Tibial artery (tissue), 4 donors: ENCODE data around the gene GINS1.

Experiments used
- DNase-seq, 2 donors: peaks; one replicate each; pipeline ENCODE4 v3.0.0-alpha.2; 2019
- H3K27ac ChIP-seq, 2 donors: fragments of 200-600 bp; sonication (generic) in 1 of 2; 1 replicate in 1 of 2; 2 replicates in 1 of 2; pipeline ENCODE4 v1.5.1; 2018 to 2019; ENCODE audit warnings: mild to moderate bottlenecking in 1 of 2
- H3K27me3 ChIP-seq, 2 donors: fragments of 200-600 bp; sonication (generic) in 1 of 2; one replicate each; pipeline versions ENCODE4 v1.5.1 to v1.6.0; 2016 to 2019
- H3K36me3 ChIP-seq, 3 donors: fragments of 200-600 bp; sonication (generic) in 2 of 3; one replicate each; pipeline ENCODE4 v1.5.1; 2016 to 2019; ENCODE audit warnings: mild to moderate bottlenecking in 2 of 3
- H3K4me1 ChIP-seq, 4 donors: fragments of 200-600 bp; sonication (generic) in 2 of 4; 1 replicate in 3 of 4; 2 replicates in 1 of 4; pipeline ENCODE4 v1.5.1; 2016 to 2019
- H3K4me3 ChIP-seq, 2 donors: fragments of 200-600 bp; sonication (generic) in 1 of 2; 1 replicate in 1 of 2; 2 replicates in 1 of 2; pipeline ENCODE4 v1.5.1; 2018 to 2019; ENCODE audit warnings: mild to moderate bottlenecking in 2 of 2
- H3K9me3 ChIP-seq, 3 donors: fragments of 200-600 bp; sonication (generic) in 1 of 3; one replicate each; pipeline ENCODE4 v1.5.1; 2016 to 2019
- intact Hi-C: fragments of 100-400 bp; cut with DNase I; formaldehyde crosslinking; loops from one replicate; pipeline ENCODE4 v1.15.0; 2023; ENCODE audit warnings: low total_unique reads
- TF ChIP-seq, protein P1 (sequence below), 2 experiments: fragments of 200-600 bp in 1 of 2; fragments of 450-650 bp in 1 of 2; IDR thresholded peaks; one replicate each; pipeline ENCODE4 v1.5.1; 2017 to 2019; ENCODE audit warnings: antibody characterized with exemption in 2 of 2, mild to moderate bottlenecking in 1 of 2, moderate library complexity in 1 of 2

Gene GINS1

DNA sequence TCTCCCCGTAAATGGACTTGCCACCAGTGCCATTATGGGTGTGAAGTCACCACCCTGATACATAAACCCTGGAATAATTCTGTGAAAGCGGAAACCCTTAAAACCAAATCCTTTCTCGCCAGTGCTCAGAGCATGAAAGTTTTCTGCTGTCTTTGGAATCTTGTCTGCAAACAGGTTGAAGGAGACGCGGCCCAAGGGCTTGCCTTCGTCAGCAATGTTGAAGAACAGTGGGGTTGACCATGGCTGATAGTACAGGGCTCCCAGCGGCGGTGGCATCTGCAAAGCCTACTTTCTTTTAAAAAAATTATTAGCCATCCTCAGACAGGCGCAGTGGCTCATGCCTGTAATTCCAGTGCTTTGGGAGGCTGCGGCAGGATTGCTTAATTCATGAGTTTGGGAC, 38.9 kb upstream of the GINS1 start:
- TF ChIP-seq, protein P1, sequence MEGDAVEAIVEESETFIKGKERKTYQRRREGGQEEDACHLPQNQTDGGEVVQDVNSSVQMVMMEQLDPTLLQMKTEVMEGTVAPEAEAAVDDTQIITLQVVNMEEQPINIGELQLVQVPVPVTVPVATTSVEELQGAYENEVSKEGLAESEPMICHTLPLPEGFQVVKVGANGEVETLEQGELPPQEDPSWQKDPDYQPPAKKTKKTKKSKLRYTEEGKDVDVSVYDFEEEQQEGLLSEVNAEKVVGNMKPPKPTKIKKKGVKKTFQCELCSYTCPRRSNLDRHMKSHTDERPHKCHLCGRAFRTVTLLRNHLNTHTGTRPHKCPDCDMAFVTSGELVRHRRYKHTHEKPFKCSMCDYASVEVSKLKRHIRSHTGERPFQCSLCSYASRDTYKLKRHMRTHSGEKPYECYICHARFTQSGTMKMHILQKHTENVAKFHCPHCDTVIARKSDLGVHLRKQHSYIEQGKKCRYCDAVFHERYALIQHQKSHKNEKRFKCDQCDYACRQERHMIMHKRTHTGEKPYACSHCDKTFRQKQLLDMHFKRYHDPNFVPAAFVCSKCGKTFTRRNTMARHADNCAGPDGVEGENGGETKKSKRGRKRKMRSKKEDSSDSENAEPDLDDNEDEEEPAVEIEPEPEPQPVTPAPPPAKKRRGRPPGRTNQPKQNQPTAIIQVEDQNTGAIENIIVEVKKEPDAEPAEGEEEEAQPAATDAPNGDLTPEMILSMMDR (IDR thresholded peaks at IDR 0.05), result no peak
- no peak for DNase-seq
- H3K9me3 ChIP-seq, result no peaks in the 10 kb centered on the region
- H3K36me3 ChIP-seq, result no peaks in the 10 kb centered on the region
- H3K27ac ChIP-seq, result no peak overlapping the region
- no peaks in the 10 kb centered on the region for H3K4me1 ChIP-seq
- H3K4me3 ChIP-seq, result no peak overlapping the region
- H3K27me3 ChIP-seq, result no peaks in the 10 kb centered on the region
- intact Hi-C loops, result no loop called here

DNA sequence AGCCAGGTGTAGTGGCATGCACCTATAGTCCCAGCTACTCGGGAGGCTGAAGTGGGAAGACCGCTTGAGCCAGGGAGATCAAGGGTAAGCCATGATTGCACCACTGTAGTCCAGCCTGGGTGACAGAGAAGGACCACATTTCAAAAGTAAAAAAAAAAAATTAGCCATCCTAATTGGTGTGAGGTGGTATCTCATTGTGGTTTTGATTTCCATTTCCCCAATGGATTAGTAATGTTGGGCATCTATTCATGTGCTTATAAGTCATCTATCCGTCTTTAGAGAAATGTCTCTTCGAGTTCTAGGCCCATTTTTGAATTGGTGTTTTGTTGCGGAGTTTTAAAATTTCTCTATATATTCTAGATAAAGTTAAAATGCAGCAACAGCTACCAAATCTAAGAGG, 38.5 kb upstream of the GINS1 start:
- TF ChIP-seq, protein P1 (IDR thresholded peaks at IDR 0.05), result no peak
- Histone ChIP-seq H3K27ac (no peak overlapping the region), H3K36me3 (no peaks in the 10 kb centered on the region), H3K9me3 (no peaks in the 10 kb centered on the region), H3K27me3 (no peaks in the 10 kb centered on the region), H3K4me3 (no peak overlapping the region), H3K4me1 (no peaks in the 10 kb centered on the region)
- DNase-seq, result no peak
- intact Hi-C loops, result no loop called here

DNA sequence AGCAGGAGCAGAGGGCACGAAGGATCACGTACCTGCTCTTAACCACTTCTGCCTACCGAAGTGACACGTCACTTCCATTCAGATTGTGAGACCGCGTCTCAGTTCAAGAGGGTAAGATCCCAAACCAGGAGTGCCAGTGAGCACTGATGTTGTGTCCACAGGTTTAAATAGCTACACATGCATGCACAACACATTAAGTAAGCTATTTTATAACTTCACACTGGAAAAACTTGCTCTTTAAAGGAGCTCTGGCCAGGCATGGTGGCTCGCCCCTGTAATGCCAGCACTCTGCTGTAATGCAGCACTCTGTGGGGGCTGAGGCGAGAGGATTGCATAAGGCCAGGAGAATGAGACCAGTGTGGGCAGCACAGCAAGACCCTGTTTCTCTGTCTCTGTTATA, 37.9 kb upstream of the GINS1 start:
- TF ChIP-seq, protein P1 (IDR thresholded peaks at IDR 0.05), result no peak
- no peaks in the 10 kb centered on the region for H3K4me1 ChIP-seq
- H3K36me3 ChIP-seq, result no peaks in the 10 kb centered on the region
- DNase-seq, result no peak
- no peaks in the 10 kb centered on the region for H3K27me3 ChIP-seq
- H3K4me3 ChIP-seq, result no peak overlapping the region
- no peaks in the 10 kb centered on the region for H3K9me3 ChIP-seq
- no peak overlapping the region for H3K27ac ChIP-seq
- intact Hi-C loops, result no loop called here

DNA sequence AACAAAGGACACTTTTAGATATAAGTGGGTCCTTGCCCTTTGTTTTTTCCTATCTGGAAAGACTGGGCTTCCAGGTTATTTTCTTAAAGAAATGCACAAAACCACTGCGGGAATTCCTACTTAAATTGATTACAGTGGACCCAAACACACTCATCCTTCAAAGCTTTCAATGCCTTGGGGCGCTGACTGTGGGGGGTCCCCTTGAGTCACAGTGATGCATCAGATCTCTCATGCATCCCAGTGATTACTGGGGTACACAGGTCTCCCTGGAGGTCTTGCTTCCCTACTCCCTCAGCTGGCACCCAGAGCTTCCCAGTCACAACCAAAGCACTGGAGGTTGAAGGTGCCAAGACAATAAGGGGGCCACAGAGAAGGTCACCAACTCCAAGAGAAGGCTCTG, 37.5 kb upstream of the GINS1 start:
- Histone ChIP-seq H3K27ac (no peak overlapping the region), H3K36me3 (no peaks in the 10 kb centered on the region), H3K27me3 (no peaks in the 10 kb centered on the region), H3K4me3 (no peak overlapping the region), H3K4me1 (no peaks in the 10 kb centered on the region), H3K9me3 (no peaks in the 10 kb centered on the region)
- TF ChIP-seq, protein P1 (IDR thresholded peaks at IDR 0.05), result no peak
- intact Hi-C loops, result no loop called here
- DNase-seq, result no peak

- Histone ChIP-seq H3K4me3 (no peak overlapping the region), H3K9me3 (no peaks in the 10 kb centered on the region), H3K27me3 (no peaks in the 10 kb centered on the region), H3K36me3 (no peaks in the 10 kb centered on the region), H3K27ac (no peak overlapping the region), H3K4me1 (peaks cover 0 to 5% (median 0%) of the 10 kb centered on the region in 4 donors)
- DNase-seq, result no peak
- TF ChIP-seq, protein P1 (IDR thresholded peaks at IDR 0.05), result no peak
- intact Hi-C loops, result no loop called here
These were observed 34.7 kb upstream of the GINS1 start for GRCh38 chr20:25372584-25373336.
